HG03066 (cell line): ENCODE measurements around the gene GLMN.

Source experiments
- ATAC-seq: cut with Tn5 transposase; IDR thresholded peaks from one replicate; pipeline ENCODE4 v1.9.1; 2021; ENCODE audit warnings: low read depth; ENCODE audit not compliant: unreplicated experiment

Gene GLMN

GRCh38 chr1:92298573-92299476 is at the start of gene GLMN, which contains the start of gene RPAP2:
Gene GLMN, minus strand, starts transcription at chr1:92298987. Its CDS starts 988 bp downstream, at chr1:92297999.
Gene RPAP2, plus strand, starts transcription at chr1:92299059. Its CDS starts 15 bp downstream, at chr1:92299074.
- peak; percentile 98 for ATAC-seq

- no peak for ATAC-seq
Measured at GRCh38 chr1:92346866-92347640, 48.3 kb upstream of the GLMN start.

GRCh38 chr1:92343061-92343460 is 44.3 kb upstream of the GLMN start:
- no peak for ATAC-seq

GRCh38 chr1:92342401-92342800 is 43.6 kb upstream of the GLMN start:
- ATAC-seq = no peak

- no peak for ATAC-seq
Measured at GRCh38 chr1:92340154-92340553, 41.4 kb upstream of the GLMN start.

GRCh38 chr1:92333668-92334067 is 34.9 kb upstream of the GLMN start:
- no peak for ATAC-seq

- no peak for ATAC-seq
Measured at GRCh38 chr1:92329347-92330129, 30.8 kb upstream of the GLMN start.

- no peak for ATAC-seq
Measured at GRCh38 chr1:92327794-92328193, 29.0 kb upstream of the GLMN start.

GRCh38 chr1:92326681-92327080 is 27.9 kb upstream of the GLMN start:
- no peak for ATAC-seq

GRCh38 chr1:92324784-92325183 is 26.0 kb upstream of the GLMN start:
- ATAC-seq = no peak

GRCh38 chr1:92323473-92324453 is 25.0 kb upstream of the GLMN start:
- ATAC-seq = no peak

GRCh38 chr1:92317836-92318493 is 19.2 kb upstream of the GLMN start:
- no peak for ATAC-seq

GRCh38 chr1:92315766-92316599 is 17.2 kb upstream of the GLMN start:
- ATAC-seq = no peak

GRCh38 chr1:92314024-92314423 is 15.2 kb upstream of the GLMN start:
- no peak for ATAC-seq

- no peak for ATAC-seq
Measured at GRCh38 chr1:92310185-92310597, 11.4 kb upstream of the GLMN start.

GRCh38 chr1:92307980-92308379 is 9.2 kb upstream of the GLMN start:
- ATAC-seq = no peak

- no peak for ATAC-seq
Measured at GRCh38 chr1:92306020-92306419, 7.2 kb upstream of the GLMN start.

GRCh38 chr1:92301021-92301420 is 2.2 kb upstream of the GLMN start:
- no peak for ATAC-seq
